HCT116 (cell line): Measurements from ENCODE around the gene CDV3. TPM values are rescaled to one million over a fixed set of nuclear protein-coding genes. Genes with fewer than 3 reads are reported as not detected.
A peak's percentile ranks its signal among the peaks of the same experiment; 100 is the strongest.

Experiments used
- ATAC-seq: fragments of 200-7000 bp; cut with Tn5 transposase; 2 replicates; pipeline ENCODE4 v1.9.1; 2020; ENCODE audit warnings: mild to moderate bottlenecking, moderate library complexity
- BruUV-seq: library from RNA; stranded (reverse); fragments of 400-500 nt; replicated peaks from 2 replicates; lab custom pipeline; 2021; lab: Mats Ljungman, UMichigan
- CTCF ChIA-PET: fragments of 300-600 bp; sonication (Branson Sonifier 250); formaldehyde crosslinking; loops from one replicate; lab custom pipeline; 2021; ENCODE audit warnings: antibody characterized with exemption; lab: Charles Lee
- POLR2A ChIA-PET: fragments of 300-600, 350-600 bp; sonication (Branson Sonifier 250); formaldehyde crosslinking; loops from one replicate; lab custom pipeline; 2021; ENCODE audit warnings: antibody characterized with exemption; lab: Charles Lee
- RAD21 ChIA-PET, 2 experiments: fragments of 300-600 bp; sonication (Branson Sonifier 250); formaldehyde crosslinking; loops; one replicate each; lab custom pipeline; 2023; ENCODE audit warnings: low total read pairs in 2 of 2; ENCODE audit not compliant: uncharacterized antibody in 2 of 2, unreplicated experiment in 2 of 2, low non-redundant PET in 1 of 2; lab: Charles Lee
- DNase-seq: peaks from one replicate; pipeline ENCODE4 v3.0.0-alpha.2; 2010; ENCODE audit warnings: low read depth, low spot score
- H2AFZ ChIP-seq: fragments of 200-600 bp; shearing (Covaris generic), sonication (generic); 2 replicates; pipeline ENCODE4 v1.6.1; 2017; ENCODE audit warnings: low read depth, mixed run types, mixed read lengths, antibody characterized with exemption, low read length; ENCODE audit not compliant: poor library complexity, severe bottlenecking
- H3K27ac ChIP-seq: 2 replicates; pipeline ENCODE4 v1.5.1; 2012; ENCODE audit warnings: low read depth, low read length
- H3K27me3 ChIP-seq: fragments of 200-600 bp; sonication (generic); 2 replicates; pipeline ENCODE4 v1.6.1; 2016; ENCODE audit warnings: mixed run types, low read length, mixed read lengths; ENCODE audit not compliant: insufficient read depth
- H3K36me3 ChIP-seq, 2 experiments: fragments of 200-500 bp in 1 of 2; fragments of 200-600 bp in 1 of 2; sonication (Bioruptor generic) in 1 of 2; sonication (generic) in 1 of 2; 2 replicates each; pipeline versions ENCODE4 v1.5.1 to v1.6.1; 2014 to 2016; ENCODE audit warnings: low read length in 2 of 2, inconsistent platforms in 1 of 2, mixed read lengths in 1 of 2, mixed run types in 1 of 2; ENCODE audit not compliant: insufficient read depth in 2 of 2, control insufficient read depth in 1 of 2
- H3K4me1 ChIP-seq, 2 experiments: fragments of 200-600 bp in 1 of 2; sonication (generic) in 1 of 2; 2 replicates each; pipeline versions ENCODE4 v1.5.1 to v1.6.1; 2012 to 2017; ENCODE audit warnings: low read length in 2 of 2, inconsistent platforms in 1 of 2, mild to moderate bottlenecking in 1 of 2, mixed read lengths in 1 of 2, mixed run types in 1 of 2, moderate library complexity in 1 of 2; ENCODE audit not compliant: insufficient read depth in 2 of 2, control insufficient read depth in 1 of 2
- H3K4me2 ChIP-seq: fragments of 200-600 bp; sonication (generic); 2 replicates; pipeline ENCODE4 v1.6.1; 2017; ENCODE audit warnings: mixed run types, low read length, mixed read lengths
- H3K4me3 ChIP-seq, 2 experiments: fragments of 200-600 bp in 1 of 2; sonication (generic) in 1 of 2; replicated peaks in 1 of 2; 2 replicates each; pipeline ENCODE4 v1.5.1; 2011 to 2016; ENCODE audit warnings: low read length in 2 of 2, control low read depth in 1 of 2, low read depth in 1 of 2, mild to moderate bottlenecking in 1 of 2, mixed read lengths in 1 of 2, mixed run types in 1 of 2
- H3K79me2 ChIP-seq: fragments of 200-600 bp; sonication (generic); 2 replicates; pipeline ENCODE4 v1.6.1; 2017; ENCODE audit warnings: mild to moderate bottlenecking, mixed run types, low read length, moderate library complexity, mixed read lengths; ENCODE audit not compliant: insufficient read depth
- H3K9ac ChIP-seq: fragments of 200-600 bp; sonication (generic); 2 replicates; pipeline ENCODE4 v1.6.1; 2016; ENCODE audit warnings: low read length, mixed read lengths
- H3K9me2 ChIP-seq: fragments of 200-600 bp; sonication (generic), shearing (Covaris generic); 2 replicates; pipeline ENCODE4 v1.6.1; 2017; ENCODE audit warnings: mixed run types, mild to moderate bottlenecking, moderate library complexity; ENCODE audit not compliant: insufficient read depth
- H3K9me3 ChIP-seq, 2 experiments: fragments of 200-500 bp in 1 of 2; fragments of 200-600 bp in 1 of 2; sonication (Bioruptor generic) in 1 of 2; sonication (generic) in 1 of 2; 2 replicates each; pipeline ENCODE4 v1.6.1; 2014 to 2017; ENCODE audit warnings: low read length in 2 of 2, mixed read lengths in 2 of 2, inconsistent platforms in 1 of 2, low read depth in 1 of 2, mild to moderate bottlenecking in 1 of 2, mixed run types in 1 of 2, moderate library complexity in 1 of 2; ENCODE audit not compliant: control insufficient read depth in 1 of 2, insufficient read depth in 1 of 2
- H4K20me1 ChIP-seq: fragments of 200-600 bp; sonication (generic), shearing (Covaris generic); 2 replicates; pipeline ENCODE4 v1.6.1; 2017; ENCODE audit warnings: mixed run types, mild to moderate bottlenecking, moderate library complexity; ENCODE audit not compliant: insufficient read depth
- CBX3 ChIP-seq: IDR thresholded peaks from 2 replicates; pipeline ENCODE4 v1.6.1; 2012; ENCODE audit warnings: low read depth
- CEBPB ChIP-seq: IDR thresholded peaks from 2 replicates; pipeline ENCODE4 v1.6.1; 2012; ENCODE audit warnings: low read depth
- EZH2phosphoT487 ChIP-seq: fragments of 200-600 bp; IDR thresholded peaks from 2 replicates; pipeline ENCODE4 v1.6.1; 2018; ENCODE audit warnings: antibody characterized with exemption, borderline replicate concordance
- POLR2AphosphoS5 ChIP-seq: IDR thresholded peaks from 2 replicates; pipeline ENCODE4 v1.6.1; 2011; ENCODE audit warnings: mild to moderate bottlenecking, low read depth, low read length, moderate library complexity
- RAD21 ChIP-seq: IDR thresholded peaks from 2 replicates; pipeline ENCODE4 v1.6.1; 2012; ENCODE audit warnings: low read depth, mild to moderate bottlenecking
- intact Hi-C: fragments of 100-400 bp; cut with micrococcal nuclease; formaldehyde crosslinking; loops from 2 replicates; pipeline ENCODE4 v1.10.0; 2022
- total RNA-seq: library from RNA; stranded (reverse); gene quantifications from one replicate; pipeline ENCODE4 v1.2.1, GENCODE V29; 2021; ENCODE audit not compliant: unreplicated experiment
- TF ChIP-seq, protein P1 (sequence below): IDR thresholded peaks from 2 replicates; pipeline ENCODE4 v1.6.1; 2012; ENCODE audit warnings: low read depth

CDV3 gene
- total RNA-seq, 1 experiment from 2014 or later: 153 TPM

DNA sequence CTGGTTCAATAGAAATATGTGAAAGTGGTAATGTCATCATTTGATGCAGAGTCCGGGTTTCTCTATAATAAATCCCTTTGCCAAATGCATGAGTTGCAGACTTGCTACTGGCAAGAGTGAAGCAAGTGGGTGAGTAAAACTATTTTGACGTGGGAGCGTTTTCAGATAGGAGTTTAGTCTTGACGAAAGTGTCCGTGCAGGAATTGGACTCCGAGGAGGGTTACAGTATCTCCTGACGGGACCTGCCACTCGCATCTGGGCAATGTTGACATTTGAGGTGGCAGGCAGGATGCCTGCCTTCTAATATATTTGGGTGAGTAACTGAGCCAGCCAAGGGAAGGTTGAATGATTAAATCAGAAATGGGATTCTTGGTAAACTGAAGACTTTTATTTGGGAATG is 16.0 kb downstream of the CDV3 start (continued):
- TF ChIP-seq, protein P1, sequence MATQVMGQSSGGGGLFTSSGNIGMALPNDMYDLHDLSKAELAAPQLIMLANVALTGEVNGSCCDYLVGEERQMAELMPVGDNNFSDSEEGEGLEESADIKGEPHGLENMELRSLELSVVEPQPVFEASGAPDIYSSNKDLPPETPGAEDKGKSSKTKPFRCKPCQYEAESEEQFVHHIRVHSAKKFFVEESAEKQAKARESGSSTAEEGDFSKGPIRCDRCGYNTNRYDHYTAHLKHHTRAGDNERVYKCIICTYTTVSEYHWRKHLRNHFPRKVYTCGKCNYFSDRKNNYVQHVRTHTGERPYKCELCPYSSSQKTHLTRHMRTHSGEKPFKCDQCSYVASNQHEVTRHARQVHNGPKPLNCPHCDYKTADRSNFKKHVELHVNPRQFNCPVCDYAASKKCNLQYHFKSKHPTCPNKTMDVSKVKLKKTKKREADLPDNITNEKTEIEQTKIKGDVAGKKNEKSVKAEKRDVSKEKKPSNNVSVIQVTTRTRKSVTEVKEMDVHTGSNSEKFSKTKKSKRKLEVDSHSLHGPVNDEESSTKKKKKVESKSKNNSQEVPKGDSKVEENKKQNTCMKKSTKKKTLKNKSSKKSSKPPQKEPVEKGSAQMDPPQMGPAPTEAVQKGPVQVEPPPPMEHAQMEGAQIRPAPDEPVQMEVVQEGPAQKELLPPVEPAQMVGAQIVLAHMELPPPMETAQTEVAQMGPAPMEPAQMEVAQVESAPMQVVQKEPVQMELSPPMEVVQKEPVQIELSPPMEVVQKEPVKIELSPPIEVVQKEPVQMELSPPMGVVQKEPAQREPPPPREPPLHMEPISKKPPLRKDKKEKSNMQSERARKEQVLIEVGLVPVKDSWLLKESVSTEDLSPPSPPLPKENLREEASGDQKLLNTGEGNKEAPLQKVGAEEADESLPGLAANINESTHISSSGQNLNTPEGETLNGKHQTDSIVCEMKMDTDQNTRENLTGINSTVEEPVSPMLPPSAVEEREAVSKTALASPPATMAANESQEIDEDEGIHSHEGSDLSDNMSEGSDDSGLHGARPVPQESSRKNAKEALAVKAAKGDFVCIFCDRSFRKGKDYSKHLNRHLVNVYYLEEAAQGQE: no peak
- TF ChIP-seq RAD21 (no peak), CBX3 (no peak), EZH2phosphoT487 (no peak)

DNA sequence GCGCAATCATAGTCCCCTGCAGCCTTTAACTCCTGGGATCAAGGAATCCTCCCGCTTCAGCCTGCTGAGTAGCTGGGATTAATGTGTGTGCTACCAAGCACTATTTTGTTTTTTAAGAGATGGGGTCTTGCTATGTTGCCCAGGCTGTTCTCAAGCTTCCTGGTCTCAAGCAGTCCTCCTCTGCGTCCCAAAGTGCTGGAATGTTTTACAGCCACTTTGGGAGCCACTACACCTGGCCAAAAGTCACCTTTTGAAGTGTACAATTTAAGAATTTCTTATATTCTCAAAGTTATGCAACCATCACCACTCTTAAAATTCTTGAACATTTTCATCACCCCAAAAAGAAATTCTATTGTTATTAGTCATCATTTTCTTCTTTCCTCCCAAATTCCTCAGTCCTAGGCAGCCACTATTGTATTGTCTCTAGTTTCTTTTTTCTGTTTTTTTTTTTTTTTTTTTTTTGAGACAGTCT is 17.8 kb downstream of the CDV3 start:
- intact Hi-C loops: no loop called here
- TF ChIP-seq POLR2AphosphoS5 (0 out of 2 replicates have a peak, but pooled peaks have one; percentile 9), CEBPB (no peak)
- TF ChIP-seq, all 23 proteins: peak for 1
- ATAC-seq: peak; percentile 46
- H3K9me3 ChIP-seq: no peaks in the 10 kb centered on the region
- peaks cover 16% of the 10 kb centered on the region for H3K79me2 ChIP-seq
- H3K4me1 ChIP-seq: peaks cover 6 to 21% of the 10 kb centered on the region in 2 experiments; a peak in 3 of 4 replicates
- H3K27ac ChIP-seq: no peak overlapping the region
- H3K9me2 ChIP-seq: no peaks in the 10 kb centered on the region
- CTCF ChIA-PET: no interaction called here
- no peak overlapping the region for H3K4me3 ChIP-seq
- no peak overlapping the region for H2AFZ ChIP-seq
- RAD21 ChIA-PET: no interaction called here
- no peak overlapping the region for H3K9ac ChIP-seq
- H3K4me2 ChIP-seq: peak overlapping the region; percentile 27; the same call in 1 of the 2 replicates
- POLR2A ChIA-PET: no interaction called here
- peaks cover 17 to 34% of the 10 kb centered on the region in 2 experiments; a peak in 3 of 4 replicates for H3K36me3 ChIP-seq
- DNase-seq: no peak
- no peaks in the 10 kb centered on the region for H3K27me3 ChIP-seq
- BruUV-seq: no TSS peak
- H4K20me1 ChIP-seq: peaks cover 13% of the 10 kb centered on the region; the same call in 1 of the 2 replicates
